ENCODE data around the gene MLST8. TPM values are rescaled to one million over a fixed set of nuclear protein-coding genes. Genes with fewer than 3 reads are reported as not detected.

Gene MLST8
- total RNA-seq, 3 donors from 2014 or later: 25.5 to 30.9 (median 29.8) TPM

DNA sequence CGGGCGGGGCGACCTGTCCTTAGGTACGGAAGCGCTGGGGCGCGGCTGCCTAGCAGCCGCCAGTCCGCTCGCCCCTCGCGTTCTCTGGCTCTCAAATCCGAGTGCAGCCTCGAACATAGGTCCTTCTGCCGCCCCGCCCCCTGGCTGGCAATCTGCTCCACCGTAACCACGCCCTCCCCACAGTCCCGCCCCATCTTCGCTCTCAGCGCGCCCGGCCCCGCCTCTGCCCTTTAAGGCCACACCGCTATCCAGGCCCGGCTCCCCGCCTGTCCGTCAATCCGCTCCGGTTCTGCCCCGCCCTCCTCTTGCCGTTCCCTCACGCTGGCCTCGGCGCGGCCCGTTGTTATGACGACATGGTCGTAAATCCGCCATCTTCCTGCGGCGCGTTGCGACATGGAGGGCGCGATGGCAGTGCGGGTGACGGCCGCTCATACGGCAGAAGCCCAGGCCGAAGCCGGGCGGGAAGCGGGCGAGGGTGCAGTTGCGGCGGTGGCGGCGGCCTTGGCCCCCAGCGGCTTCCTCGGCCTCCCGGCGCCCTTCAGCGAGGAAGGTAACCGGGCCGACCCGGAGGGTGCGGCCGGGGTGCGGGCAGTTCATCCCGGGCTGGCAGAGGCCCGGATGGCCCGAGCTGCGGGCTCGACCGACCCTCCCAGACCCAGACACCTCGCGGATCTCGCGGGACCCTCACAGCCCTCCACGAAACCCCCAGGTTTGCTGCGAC is 18.1 kb downstream of the MLST8 start, which contains the start of gene E4F1:
Gene E4F1 (plus strand): TSS at position 371 of the 721 bp plus-strand sequence. CDS start 23 bp downstream, at position 394.
- H3K4me3 ChIP-seq: peak within 1 kb of the TSS; percentile 38
- H3K36me3 ChIP-seq (ENCODE audit: low read depth): no peaks in the 10 kb centered on the region
- peak; percentile 100 for DNase-seq
- TF ChIP-seq, protein P1, sequence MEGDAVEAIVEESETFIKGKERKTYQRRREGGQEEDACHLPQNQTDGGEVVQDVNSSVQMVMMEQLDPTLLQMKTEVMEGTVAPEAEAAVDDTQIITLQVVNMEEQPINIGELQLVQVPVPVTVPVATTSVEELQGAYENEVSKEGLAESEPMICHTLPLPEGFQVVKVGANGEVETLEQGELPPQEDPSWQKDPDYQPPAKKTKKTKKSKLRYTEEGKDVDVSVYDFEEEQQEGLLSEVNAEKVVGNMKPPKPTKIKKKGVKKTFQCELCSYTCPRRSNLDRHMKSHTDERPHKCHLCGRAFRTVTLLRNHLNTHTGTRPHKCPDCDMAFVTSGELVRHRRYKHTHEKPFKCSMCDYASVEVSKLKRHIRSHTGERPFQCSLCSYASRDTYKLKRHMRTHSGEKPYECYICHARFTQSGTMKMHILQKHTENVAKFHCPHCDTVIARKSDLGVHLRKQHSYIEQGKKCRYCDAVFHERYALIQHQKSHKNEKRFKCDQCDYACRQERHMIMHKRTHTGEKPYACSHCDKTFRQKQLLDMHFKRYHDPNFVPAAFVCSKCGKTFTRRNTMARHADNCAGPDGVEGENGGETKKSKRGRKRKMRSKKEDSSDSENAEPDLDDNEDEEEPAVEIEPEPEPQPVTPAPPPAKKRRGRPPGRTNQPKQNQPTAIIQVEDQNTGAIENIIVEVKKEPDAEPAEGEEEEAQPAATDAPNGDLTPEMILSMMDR (IDR thresholded peaks at IDR 0.05): peak; percentile 17
- H3K4me1 ChIP-seq (ENCODE audit: low read depth): peaks cover 23% of the 10 kb centered on the region
- H3K9me3 ChIP-seq: no peaks in the 10 kb centered on the region
- ATAC-seq: peak; percentile 97
- intact Hi-C loops (cut with DNase I, micrococcal nuclease): no loop called here

DNA sequence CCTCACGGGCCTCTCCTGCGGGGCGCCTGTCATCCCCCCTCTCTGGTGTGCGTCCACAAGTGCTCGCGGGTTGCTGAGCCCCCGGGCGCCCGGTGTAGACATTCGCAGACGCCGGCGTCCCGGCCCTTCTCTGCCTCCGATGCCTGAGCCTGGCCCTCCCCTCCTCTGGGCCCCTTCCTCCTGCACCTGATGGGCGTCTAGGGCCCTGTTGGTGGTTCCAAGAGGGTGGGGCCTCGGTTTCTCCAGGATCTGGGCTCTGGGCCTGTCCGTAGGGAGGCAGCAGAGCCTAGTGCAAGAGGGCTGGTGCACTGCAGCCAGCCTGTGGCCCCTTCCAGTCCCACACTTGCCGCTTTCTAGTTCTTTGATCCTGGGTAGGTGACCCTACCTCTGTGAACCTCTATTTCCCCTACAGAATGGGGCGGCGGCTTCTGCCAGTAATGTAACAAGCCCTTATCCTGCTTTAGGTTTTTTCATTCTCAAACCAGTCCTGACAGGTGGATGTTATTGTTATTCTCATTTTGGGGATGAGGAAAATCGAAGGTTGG is 18.8 kb downstream of the MLST8 start:
- no peaks in the 10 kb centered on the region for H3K9me3 ChIP-seq
- peak; percentile 64 for ATAC-seq
- intact Hi-C loops (cut with DNase I, micrococcal nuclease): no loop called here
- peak; percentile 60 to 75 (median 74) for DNase-seq
- TF ChIP-seq, protein P1 (IDR thresholded peaks at IDR 0.05): no peak
- peaks cover 23% of the 10 kb centered on the region for H3K4me1 ChIP-seq (ENCODE audit: low read depth)
- peaks cover 4% of the 10 kb centered on the region for H3K36me3 ChIP-seq (ENCODE audit: low read depth)
- H3K4me3 ChIP-seq: peak overlapping the region; percentile 38

DNA sequence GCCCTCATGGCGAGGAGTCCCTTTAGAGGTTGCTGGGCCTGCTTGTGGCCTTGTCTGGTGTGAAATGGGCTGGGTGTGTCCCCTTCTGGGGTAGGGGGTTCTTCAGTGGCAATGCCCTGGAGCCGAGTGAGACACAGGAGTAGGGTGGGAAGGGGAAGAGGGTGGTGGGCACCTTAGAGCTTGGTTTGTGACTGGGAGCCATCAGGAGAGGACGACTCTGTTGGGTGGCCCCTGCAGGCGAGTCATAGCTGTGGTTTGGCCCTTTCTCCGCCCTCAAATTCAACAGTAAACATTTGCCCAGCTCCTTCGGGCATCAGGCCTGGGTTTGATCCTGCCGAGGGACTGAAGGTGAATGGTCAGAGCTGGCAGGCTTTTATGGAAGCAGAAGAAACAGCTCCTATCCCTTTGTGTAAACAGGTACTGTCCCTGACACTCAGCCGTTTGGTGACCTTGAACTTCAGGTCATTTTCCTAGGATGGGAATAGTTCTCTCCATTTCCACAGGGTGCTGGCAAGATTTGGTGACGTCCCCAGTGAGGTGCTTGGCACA is 21.1 kb downstream of the MLST8 start:
- Histone ChIP-seq H3K36me3 (ENCODE audit: low read depth) (peaks cover 4% of the 10 kb centered on the region), H3K4me1 (ENCODE audit: low read depth) (peaks cover 23% of the 10 kb centered on the region), H3K9me3 (no peaks in the 10 kb centered on the region), H3K4me3 (no peak overlapping the region)
- TF ChIP-seq, protein P1 (IDR thresholded peaks at IDR 0.05): no peak
- intact Hi-C loops (cut with DNase I, micrococcal nuclease): no loop called here
- no peak for ATAC-seq
- peak in 2 of 3 donors; percentile 49 to 57 for DNase-seq

DNA sequence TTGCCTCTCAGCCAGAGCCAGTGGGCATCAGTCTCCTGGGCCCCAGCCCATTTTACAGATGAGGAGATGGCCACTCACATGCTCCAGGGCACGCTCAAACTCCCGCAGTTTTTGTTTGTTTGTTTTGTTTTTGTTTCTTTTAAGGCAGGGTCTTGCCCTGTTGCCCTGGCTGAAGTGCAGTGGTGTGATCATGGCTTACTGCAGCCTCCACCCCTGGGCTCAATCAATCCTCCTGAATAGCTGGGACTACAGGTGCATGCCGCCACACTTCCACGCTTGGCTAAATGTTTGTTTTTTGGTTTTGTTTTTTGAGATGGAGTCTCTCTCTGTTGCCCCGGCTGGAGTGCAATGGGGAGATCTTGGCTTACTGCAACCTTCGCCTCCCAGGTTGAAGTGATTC is 21.7 kb downstream of the MLST8 start:
- H3K9me3 ChIP-seq: no peaks in the 10 kb centered on the region
- DNase-seq (no peak), ATAC-seq (no peak)
- peaks cover 23% of the 10 kb centered on the region for H3K4me1 ChIP-seq (ENCODE audit: low read depth)
- intact Hi-C loops (cut with DNase I, micrococcal nuclease): no loop called here
- TF ChIP-seq, protein P1 (IDR thresholded peaks at IDR 0.05): no peak
- no peak overlapping the region for H3K4me3 ChIP-seq
- peaks cover 4% of the 10 kb centered on the region for H3K36me3 ChIP-seq (ENCODE audit: low read depth)

DNA sequence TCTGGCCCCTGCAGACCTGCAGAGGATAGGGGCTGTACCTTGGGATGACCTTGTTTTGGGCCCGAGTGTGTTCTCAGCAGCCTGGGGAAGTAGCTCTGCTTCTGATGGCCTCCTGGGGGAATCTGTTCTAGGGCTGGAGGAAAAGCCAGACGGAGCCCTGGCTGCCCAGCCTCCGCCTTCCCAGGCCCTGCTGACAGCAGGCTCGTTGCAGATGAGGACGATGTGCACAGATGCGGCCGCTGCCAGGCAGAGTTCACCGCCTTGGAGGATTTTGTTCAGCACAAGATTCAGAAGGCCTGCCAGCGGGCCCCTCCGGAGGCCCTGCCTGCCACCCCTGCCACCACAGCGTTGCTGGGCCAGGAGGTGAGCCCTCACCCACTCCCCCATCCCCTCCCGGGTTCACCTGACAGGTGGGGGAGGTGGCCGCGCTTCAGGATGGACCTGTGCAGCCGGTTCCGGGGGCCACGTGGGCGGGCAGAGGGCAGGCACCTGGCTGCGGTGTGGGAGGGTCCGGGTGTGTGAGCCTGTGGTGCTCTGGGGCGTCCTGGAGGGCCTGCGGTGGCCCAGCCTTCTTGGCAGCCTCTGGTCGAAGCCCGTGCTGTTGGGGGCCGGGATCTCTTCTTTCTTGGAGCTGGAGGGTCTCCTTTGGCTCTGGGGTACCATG is 23.0 kb downstream of the MLST8 start:
- Histone ChIP-seq H3K4me3 (no peak overlapping the region), H3K9me3 (no peaks in the 10 kb centered on the region), H3K36me3 (ENCODE audit: low read depth) (peaks cover 7% of the 10 kb centered on the region), H3K4me1 (ENCODE audit: low read depth) (peaks cover 22% of the 10 kb centered on the region)
- TF ChIP-seq, protein P1 (IDR thresholded peaks at IDR 0.05): no peak
- no peak for ATAC-seq
- intact Hi-C loops (cut with DNase I, micrococcal nuclease): no loop called here
- no peak for DNase-seq

Data from mucosa of descending colon (tissue), 3 donors.